ENCODE results near the gene SPDYC.

Gene SPDYC

DNA sequence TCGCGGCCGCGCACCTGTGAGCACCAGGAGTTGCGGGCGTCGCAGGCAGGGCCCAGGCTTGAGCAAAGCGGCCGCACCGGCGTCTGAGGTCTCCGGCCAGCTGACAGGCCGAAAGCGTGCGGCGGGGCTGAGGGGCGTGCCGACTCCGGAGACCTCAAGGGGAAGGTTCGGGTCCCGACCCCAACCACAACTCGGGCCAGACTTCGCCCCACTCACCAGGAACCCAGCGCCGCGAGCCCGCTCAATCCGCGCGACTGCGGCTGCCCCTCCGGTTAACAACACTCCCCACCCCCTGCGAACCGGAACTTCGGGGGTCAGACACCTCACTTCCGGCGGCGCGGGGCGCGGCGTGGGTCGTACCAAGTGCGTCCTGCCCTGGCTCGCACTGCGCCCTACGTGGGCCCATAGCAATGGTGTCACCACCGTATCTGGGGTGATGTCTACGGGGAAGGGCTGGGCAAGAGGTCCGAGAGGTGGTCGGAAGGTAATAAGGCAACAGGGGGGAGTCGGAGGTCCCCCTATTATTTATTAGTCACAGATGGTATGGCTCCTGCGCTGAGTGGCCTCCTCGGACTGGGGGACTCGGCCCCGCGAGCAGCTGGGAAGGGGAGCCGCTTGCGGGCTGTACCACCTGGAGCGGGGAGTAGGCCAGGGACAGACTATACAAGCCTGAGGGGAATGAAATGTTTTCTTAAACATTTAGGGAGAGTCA lies 35.6 kb upstream of the SPDYC start, which contains the start of gene SYVN1:
Gene SYVN1, minus strand, starts transcription at position 280 of the 712 bp plus-strand sequence. CDS start 918 bp downstream, outside the sequence.
- in situ Hi-C loops (cut with MboI; ENCODE audit: low pct_unique_long_range_greater_than_20kb, low sequenced_read_pairs, unreplicated experiment): no loop called here
- peak; percentile 91 for DNase-seq (ENCODE audit: low spot score)
- TF ChIP-seq, protein P1, sequence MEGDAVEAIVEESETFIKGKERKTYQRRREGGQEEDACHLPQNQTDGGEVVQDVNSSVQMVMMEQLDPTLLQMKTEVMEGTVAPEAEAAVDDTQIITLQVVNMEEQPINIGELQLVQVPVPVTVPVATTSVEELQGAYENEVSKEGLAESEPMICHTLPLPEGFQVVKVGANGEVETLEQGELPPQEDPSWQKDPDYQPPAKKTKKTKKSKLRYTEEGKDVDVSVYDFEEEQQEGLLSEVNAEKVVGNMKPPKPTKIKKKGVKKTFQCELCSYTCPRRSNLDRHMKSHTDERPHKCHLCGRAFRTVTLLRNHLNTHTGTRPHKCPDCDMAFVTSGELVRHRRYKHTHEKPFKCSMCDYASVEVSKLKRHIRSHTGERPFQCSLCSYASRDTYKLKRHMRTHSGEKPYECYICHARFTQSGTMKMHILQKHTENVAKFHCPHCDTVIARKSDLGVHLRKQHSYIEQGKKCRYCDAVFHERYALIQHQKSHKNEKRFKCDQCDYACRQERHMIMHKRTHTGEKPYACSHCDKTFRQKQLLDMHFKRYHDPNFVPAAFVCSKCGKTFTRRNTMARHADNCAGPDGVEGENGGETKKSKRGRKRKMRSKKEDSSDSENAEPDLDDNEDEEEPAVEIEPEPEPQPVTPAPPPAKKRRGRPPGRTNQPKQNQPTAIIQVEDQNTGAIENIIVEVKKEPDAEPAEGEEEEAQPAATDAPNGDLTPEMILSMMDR (IDR thresholded peaks at IDR 0.05; ENCODE audit: extremely low read depth, insufficient read depth, missing control alignments): no peak

DNA sequence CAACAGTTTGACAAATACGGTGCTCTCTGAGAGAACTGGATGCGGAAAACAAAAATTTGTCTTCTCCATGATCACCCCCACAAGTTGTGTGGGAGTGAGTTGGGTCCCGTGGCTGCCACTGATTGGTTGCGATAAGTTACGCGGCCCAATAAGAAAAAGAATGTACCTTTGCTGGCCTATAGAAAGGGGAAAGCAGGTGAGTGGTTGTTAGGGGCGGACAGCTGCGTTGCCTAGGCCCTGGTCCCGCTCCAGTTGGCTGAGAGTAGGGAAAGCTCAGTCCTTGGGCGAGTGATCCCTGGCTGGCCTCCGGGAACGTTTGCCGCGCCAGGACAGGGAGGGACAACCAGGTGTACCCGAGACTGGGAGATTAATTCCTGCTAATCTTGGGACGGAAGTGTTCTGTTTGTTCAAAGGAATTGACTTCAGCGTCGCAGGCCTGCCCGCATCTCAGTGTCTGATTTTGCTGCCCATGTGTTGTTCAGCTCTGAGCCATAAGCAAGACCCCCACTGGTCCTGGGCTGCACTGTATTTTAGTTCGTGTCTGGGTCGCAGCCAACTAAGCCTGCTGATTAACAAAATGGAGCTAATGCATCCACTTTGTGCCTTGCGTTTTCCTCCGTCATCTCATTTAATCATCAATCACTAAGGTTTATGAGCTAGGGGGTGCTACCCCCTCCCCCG lies 34.9 kb upstream of the SPDYC start:
- in situ Hi-C loops (cut with MboI; ENCODE audit: low pct_unique_long_range_greater_than_20kb, low sequenced_read_pairs, unreplicated experiment): no loop called here
- TF ChIP-seq, protein P1 (IDR thresholded peaks at IDR 0.05; ENCODE audit: extremely low read depth, insufficient read depth, missing control alignments): no peak
- DNase-seq (ENCODE audit: low spot score): peak; percentile 96

GRCh38 chr11:65135633-65136145 lies 34.3 kb upstream of the SPDYC start:
- TF ChIP-seq, protein P1 (IDR thresholded peaks at IDR 0.05; ENCODE audit: extremely low read depth, insufficient read depth, missing control alignments): no peak
- no peak for DNase-seq (ENCODE audit: low spot score)
- in situ Hi-C loops (cut with MboI; ENCODE audit: low pct_unique_long_range_greater_than_20kb, low sequenced_read_pairs, unreplicated experiment): no loop called here

DNA sequence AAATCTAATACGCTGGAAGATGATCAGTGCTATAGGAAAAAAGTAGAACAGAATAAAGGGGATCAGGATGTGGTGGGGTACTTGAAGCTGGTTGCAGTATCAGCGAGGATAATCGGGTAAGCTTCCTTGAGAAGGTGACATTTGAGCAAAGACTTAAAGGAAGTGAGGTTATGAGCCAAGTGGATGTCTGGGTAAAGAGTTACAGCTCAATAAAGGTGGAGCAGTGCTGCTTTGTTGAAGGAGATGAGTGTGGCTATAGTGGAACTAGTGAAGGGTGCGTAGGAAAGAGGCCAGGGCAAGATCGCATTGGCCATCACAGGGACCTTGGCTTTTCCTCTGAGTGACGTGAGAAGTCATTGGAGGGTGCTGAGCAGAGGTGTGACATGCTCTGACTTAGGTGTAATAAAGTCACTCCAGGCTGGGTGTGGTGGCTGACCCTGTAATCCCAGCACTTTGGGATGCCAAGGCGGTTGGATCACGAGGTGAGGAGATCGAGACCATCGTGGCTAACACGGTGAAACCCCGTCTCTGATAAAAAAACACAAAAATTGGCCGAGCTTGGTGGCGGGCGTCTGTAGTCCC lies 33.4 kb upstream of the SPDYC start:
- DNase-seq (ENCODE audit: low spot score): no peak
- TF ChIP-seq, protein P1 (IDR thresholded peaks at IDR 0.05; ENCODE audit: extremely low read depth, insufficient read depth, missing control alignments): no peak
- in situ Hi-C loops (cut with MboI; ENCODE audit: low pct_unique_long_range_greater_than_20kb, low sequenced_read_pairs, unreplicated experiment): no loop called here

- in situ Hi-C loops (cut with MboI; ENCODE audit: low pct_unique_long_range_greater_than_20kb, low sequenced_read_pairs, unreplicated experiment): no loop called here
- no peak for DNase-seq (ENCODE audit: low spot score)
- TF ChIP-seq, protein P1 (IDR thresholded peaks at IDR 0.05; ENCODE audit: extremely low read depth, insufficient read depth, missing control alignments): no peak
These were observed 28.0 kb upstream of the SPDYC start for GRCh38 chr11:65141896-65142494.

- TF ChIP-seq, protein P1 (IDR thresholded peaks at IDR 0.05; ENCODE audit: extremely low read depth, insufficient read depth, missing control alignments): no peak
- no peak for DNase-seq (ENCODE audit: low spot score)
- in situ Hi-C loops (cut with MboI; ENCODE audit: low pct_unique_long_range_greater_than_20kb, low sequenced_read_pairs, unreplicated experiment): no loop called here
These were observed 22.5 kb upstream of the SPDYC start for GRCh38 chr11:65147352-65148075.
